ENCODE results near the gene VASH2. TPM values are rescaled to one million over a fixed set of nuclear protein-coding genes. Genes with fewer than 3 reads are reported as not detected.
"Not testable (repeated sequence)": the region's sequence is repeated elsewhere in the genome, so short reads cannot be mapped to it uniquely, and the experiment has no call there.

Gene VASH2
- total RNA-seq, 2 donors from 2014 or later: 0.59 to 0.76 TPM

DNA sequence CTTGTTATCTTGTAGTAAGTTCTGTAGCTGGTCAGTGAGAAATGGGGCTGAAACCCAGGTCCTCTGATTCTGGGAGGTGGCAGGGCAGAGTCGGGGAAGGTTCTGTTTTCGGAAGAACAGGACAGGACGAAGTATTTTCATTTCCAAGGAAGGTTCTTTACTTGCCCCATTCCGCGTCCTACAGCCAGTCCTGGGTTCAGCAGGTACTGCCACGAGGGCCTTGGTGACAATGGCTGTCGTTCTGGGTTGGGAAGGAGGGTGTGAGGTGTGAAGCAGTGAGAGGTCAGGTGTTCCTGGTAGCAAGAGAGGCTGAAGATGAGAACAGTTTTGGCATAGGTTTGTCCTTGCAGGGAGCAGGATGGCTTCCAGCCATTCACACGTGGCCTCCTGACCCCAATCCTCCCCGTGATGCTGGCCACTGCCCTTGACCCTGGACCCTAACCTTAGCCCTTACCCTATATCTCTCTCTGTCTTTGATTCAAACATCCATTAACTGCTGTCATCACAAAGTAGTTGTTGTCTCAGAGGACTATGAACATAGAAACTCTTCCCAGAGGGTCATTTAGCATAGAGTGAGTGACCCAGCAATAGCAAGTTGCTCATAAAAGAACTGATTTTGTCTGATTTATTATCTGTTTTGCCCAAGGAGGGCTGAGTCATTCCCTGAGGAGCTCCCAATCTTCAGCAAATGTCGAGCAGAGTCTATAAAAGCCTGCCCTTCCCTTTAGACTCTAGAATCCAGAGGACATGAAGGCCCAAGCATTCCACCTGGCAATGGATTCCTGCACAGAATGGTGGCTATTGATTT is 25.0 kb downstream of the VASH2 start:
- no peak for DNase-seq
- intact Hi-C loops (cut with DNase I, micrococcal nuclease): no loop called here
- no peak for ATAC-seq

- no peak for DNase-seq
- intact Hi-C loops (cut with DNase I, micrococcal nuclease): no loop called here
- no peak for ATAC-seq
Observed at GRCh38 chr1:212976586-212976985, 26.2 kb downstream of the VASH2 start.

- ATAC-seq (no peak), DNase-seq (no peak)
- intact Hi-C loops (cut with DNase I, micrococcal nuclease): no loop called here
Observed at GRCh38 chr1:212977781-212978645, 27.7 kb downstream of the VASH2 start.

DNA sequence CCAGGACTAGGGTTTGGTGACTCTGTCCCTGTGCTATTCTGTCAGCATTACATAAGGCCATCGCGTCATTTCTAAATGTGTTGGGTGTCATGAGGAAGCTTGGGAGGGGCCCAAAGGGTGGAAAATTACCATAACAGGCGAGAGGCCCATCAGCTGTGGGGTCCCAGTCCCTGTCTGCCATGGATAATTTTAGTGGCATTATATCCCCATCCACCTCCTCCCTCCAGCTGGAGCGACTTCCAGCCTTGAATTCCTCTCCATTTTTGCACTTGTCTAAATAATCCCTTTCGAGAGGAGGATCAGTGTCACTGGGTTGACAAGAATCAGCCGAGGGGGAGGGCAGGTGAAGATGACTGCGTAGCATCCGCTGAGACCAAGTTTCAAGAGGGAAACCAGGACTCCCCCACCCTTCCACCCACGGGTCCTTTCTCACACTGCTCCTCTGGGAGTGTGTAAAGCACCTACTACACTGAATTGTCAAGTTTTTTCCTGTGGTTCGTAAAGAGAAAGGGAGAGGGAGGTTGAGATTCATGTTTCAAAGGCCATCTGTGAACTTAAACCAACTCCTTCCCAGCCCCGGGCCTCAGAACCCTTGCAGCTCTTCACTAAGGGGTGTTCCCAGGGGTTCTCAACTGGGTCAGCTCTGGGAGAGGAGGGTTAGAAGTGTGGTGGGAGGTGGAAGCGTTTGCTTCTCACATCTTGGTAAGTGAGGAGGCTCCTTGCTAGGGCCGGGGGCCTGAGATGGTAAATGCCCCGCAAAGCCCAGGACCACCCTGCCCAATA is 29.2 kb downstream of the VASH2 start:
- intact Hi-C loops (cut with DNase I, micrococcal nuclease): loop anchor here in 1 of 2 donors (10.0 kb wide), 1 partner anchor 165 kb away; no protein-coding TSS in a partner anchor
- DNase-seq (no peak), ATAC-seq (no peak)

DNA sequence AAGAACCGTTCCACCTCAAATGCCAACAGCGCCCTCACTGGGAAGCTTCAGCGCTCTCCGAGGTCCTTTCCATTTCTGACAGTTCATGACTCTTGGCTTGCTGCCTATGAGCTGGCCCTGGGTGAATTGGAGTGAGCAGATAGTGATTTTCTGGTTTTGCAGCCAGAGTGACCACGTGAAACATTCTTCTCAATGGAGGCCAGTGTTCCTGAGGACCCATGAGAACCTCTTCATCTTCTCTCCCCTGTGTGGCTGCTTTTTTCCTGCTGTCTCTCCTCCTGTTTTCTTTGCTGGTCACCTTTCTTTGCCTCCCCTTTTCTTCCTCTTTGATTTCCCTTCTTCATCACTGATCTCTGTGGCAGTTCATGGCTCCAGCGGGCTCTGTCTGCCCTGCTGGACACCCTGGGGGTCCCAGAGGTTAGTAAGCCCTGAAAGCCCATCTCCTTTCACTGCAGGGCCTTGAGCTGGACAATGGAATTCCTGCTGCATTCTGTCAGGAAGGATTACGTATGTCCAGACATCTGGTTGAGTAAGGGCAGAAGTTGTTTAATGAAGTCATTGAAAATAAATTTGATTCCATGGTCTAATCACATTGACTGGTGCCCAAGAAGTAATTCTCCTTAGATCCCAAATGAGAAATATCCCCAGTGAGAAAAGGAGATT is 29.9 kb downstream of the VASH2 start:
- DNase-seq: no peak
- ATAC-seq: no peak
- intact Hi-C loops (cut with DNase I, micrococcal nuclease): loop anchor here in 1 of 2 donors (10.0 kb wide), 1 partner anchor 165 kb away; no protein-coding TSS in a partner anchor

DNA sequence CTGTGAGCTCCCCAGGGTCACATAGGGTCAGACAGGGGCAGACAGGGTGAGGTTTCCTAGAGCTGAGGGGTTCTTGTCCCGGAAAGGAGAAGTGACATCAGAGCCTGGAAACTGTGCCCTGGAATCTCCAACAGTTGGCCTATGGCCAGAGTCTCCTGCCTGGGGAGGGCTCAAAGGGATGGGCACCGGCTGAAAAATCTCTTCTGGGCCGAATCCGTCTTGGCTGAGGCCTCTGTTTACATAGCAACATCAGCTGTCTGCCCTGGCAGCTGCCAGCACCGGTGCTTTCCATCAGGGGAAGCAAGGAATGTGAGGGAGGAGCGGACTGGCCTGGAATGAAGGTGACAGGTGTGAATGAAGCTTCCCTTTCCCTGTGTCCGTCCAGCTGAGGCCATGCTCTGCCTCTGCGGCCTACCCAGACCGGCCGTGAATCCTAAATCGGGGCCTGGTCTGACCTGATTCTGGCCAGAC is 30.7 kb downstream of the VASH2 start:
- DNase-seq: peak; percentile 15 to 29

GRCh38 chr1:212981571-212982328 is 31.4 kb downstream of the VASH2 start:
- ATAC-seq (peak; percentile 39), DNase-seq (no peak)
- intact Hi-C loops (cut with DNase I, micrococcal nuclease): loop anchor here in 1 of 2 donors (10.0 kb wide), 1 partner anchor 167 kb away; no protein-coding TSS in a partner anchor

More for the DNA sequence above, 30.7 kb downstream of the VASH2 start:
- intact Hi-C loops (cut with DNase I, micrococcal nuclease): loop anchor here in 1 of 2 donors (10.0 kb wide), 1 partner anchor 166 kb away; no protein-coding TSS in a partner anchor
- peak; percentile 71 for ATAC-seq

GRCh38 chr1:212982430-212983152 is 32.2 kb downstream of the VASH2 start:
- intact Hi-C loops (cut with DNase I, micrococcal nuclease): loop anchor here in 1 of 2 donors (10.0 kb wide), 1 partner anchor 168 kb away; no protein-coding TSS in a partner anchor
- DNase-seq (no peak), ATAC-seq (no peak)

- no peak for DNase-seq
- ATAC-seq: no peak
- intact Hi-C loops (cut with DNase I, micrococcal nuclease): loop anchor here in 1 of 2 donors (10.0 kb wide), 1 partner anchor 169 kb away; no protein-coding TSS in a partner anchor
Observed at GRCh38 chr1:212983482-212983881, 33.1 kb downstream of the VASH2 start.

GRCh38 chr1:212984522-212985291 is 34.4 kb downstream of the VASH2 start:
- ATAC-seq (no peak), DNase-seq (no peak)
- intact Hi-C loops (cut with DNase I, micrococcal nuclease): loop anchor here in 1 of 2 donors (10.0 kb wide), 1 partner anchor 170 kb away; no protein-coding TSS in a partner anchor

DNA sequence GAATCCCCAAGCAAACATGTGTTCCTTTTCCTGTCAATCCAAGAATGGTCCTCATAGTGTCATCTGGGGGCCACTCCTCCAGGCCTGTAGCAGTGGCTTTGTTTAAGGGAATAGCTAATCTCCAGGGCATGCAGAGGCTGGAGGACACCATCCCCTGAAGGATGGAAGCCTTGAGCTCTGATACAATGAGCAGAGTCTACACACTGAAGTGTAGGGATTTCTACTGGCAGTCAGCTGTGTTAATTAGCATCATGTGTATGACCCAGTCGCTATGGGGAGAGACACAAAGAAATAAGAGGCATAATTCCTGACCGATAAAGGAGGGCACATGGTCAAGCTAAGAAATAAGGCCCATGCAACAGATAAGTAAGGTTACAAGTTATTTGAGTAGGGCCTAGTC is 36.2 kb downstream of the VASH2 start:
- intact Hi-C loops (cut with DNase I, micrococcal nuclease): loop anchor here in 1 of 2 donors (10.0 kb wide), 1 partner anchor 172 kb away; no protein-coding TSS in a partner anchor
- ATAC-seq: no peak
- no peak for DNase-seq

DNA sequence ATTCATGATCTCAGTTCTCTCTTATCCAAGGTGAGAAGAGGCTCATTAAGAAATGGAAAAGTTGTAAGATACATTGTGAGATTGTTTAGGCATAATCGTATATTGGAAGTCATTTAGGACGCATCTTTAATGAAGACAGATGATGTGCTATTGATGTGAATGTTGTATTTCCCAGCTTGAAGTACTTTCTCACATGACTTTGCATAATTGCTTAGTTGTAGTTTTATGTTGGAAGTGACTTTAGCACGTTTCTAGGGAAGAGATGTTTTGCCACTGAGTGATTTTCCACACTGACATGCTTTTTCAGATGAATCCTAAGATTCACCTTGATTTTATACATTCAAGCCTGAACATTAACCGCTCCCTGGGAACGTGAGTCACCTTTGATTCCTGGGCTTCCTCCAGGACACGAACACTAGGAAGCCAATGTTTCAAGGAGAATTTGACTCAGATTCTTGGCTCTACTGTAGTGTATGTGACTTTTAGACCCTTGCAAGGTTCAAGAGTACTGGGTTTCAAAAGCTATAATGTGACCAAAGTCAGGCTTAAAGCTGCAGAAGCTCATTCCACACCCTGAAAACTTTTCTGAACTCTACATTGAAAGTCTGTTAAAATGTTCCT is 37.5 kb downstream of the VASH2 start:
- ATAC-seq (no peak), DNase-seq (no peak)
- intact Hi-C loops (cut with DNase I, micrococcal nuclease): loop anchor here in 1 of 2 donors (10.0 kb wide), 1 partner anchor 173 kb away; no protein-coding TSS in a partner anchor

GRCh38 chr1:212990276-212990675 is 39.9 kb downstream of the VASH2 start:
- no peak for ATAC-seq
- no peak for DNase-seq
- intact Hi-C loops (cut with DNase I, micrococcal nuclease): no loop called here

- DNase-seq; ATAC-seq; intact Hi-C loops (cut with DNase I, micrococcal nuclease): not testable (repeated sequence)
Observed at GRCh38 chr1:212993960-212994359, 43.6 kb downstream of the VASH2 start.

DNA sequence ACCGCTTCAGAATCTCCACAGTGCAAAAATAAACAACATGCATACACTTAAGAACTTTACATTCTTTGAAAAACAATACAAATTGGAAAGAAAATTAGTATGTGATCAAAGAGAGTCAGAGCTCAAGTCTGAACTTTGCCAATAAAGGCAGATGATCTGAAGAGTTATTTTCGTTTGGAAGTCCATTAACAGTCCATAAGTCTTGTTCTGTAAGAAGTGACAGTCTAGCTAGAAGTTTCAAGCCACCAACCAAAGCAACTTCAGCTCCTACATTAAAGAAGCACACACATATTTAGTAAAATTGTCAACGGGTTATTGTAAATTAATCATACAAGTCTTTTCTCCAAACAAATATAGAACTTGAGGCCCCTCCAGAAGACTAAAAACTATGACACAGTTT is 44.6 kb downstream of the VASH2 start:
- intact Hi-C loops (cut with DNase I, micrococcal nuclease): no loop called here
- ATAC-seq (no peak), DNase-seq (no peak)
